AG08396 (cell line): ENCODE measurements around the gene PRSS2.
"Not testable (repeated sequence)": the region's sequence is repeated elsewhere in the genome, so short reads cannot be mapped to it uniquely, and the experiment has no call there.

ENCODE experiments used
- DNase-seq: peaks from one replicate; pipeline ENCODE4 v3.0.0; 2012; ENCODE audit warnings: low spot score, mixed read lengths

Gene PRSS2

GRCh38 chr7:142759433-142759832 is 11.3 kb upstream of the PRSS2 start:
- DNase-seq = no peak

- DNase-seq = no peak
These were observed 10.6 kb upstream of the PRSS2 start for GRCh38 chr7:142760071-142760642.

- not testable (repeated sequence) for DNase-seq
These were observed 9.2 kb upstream of the PRSS2 start for GRCh38 chr7:142761606-142762005.

- no peak for DNase-seq
These were observed 8.7 kb upstream of the PRSS2 start for GRCh38 chr7:142762104-142762503.

- DNase-seq = no peak
These were observed 3.3 kb upstream of the PRSS2 start for GRCh38 chr7:142767451-142767850.

- DNase-seq = no peak
These were observed 2.9 kb upstream of the PRSS2 start for GRCh38 chr7:142767861-142768260.

- not testable (repeated sequence) for DNase-seq
These were observed 1.9 kb upstream of the PRSS2 start for GRCh38 chr7:142768885-142769284.

- no peak for DNase-seq
These were observed 568 bp downstream of the PRSS2 start for GRCh38 chr7:142771353-142771723.

- DNase-seq = no peak
These were observed 1.3 kb downstream of the PRSS2 start for GRCh38 chr7:142772051-142772450.

- DNase-seq = no peak
These were observed 1.9 kb downstream of the PRSS2 start for GRCh38 chr7:142772673-142773072.

- DNase-seq = no peak
These were observed 2.5 kb downstream of the PRSS2 start for GRCh38 chr7:142773230-142773629.

GRCh38 chr7:142773937-142774744 is 3.4 kb downstream of the PRSS2 start:
- no peak for DNase-seq

GRCh38 chr7:142774826-142775225 is 4.1 kb downstream of the PRSS2 start:
- DNase-seq = no peak

- not testable (repeated sequence) for DNase-seq
These were observed 4.8 kb downstream of the PRSS2 start for GRCh38 chr7:142775351-142776115.

GRCh38 chr7:142776206-142776844 is 5.6 kb downstream of the PRSS2 start:
- no peak for DNase-seq

- DNase-seq = not testable (repeated sequence)
These were observed 6.1 kb downstream of the PRSS2 start for GRCh38 chr7:142776845-142777225.

- DNase-seq = no peak
These were observed 6.5 kb downstream of the PRSS2 start for GRCh38 chr7:142777318-142777717.

GRCh38 chr7:142782922-142783900 is 12.4 kb downstream of the PRSS2 start:
- DNase-seq = peak; percentile 81

- DNase-seq = no peak
These were observed 13.3 kb downstream of the PRSS2 start for GRCh38 chr7:142784096-142784495.

GRCh38 chr7:142784716-142785115 is 13.9 kb downstream of the PRSS2 start:
- no peak for DNase-seq

GRCh38 chr7:142785841-142786250 is 15.1 kb downstream of the PRSS2 start:
- no peak for DNase-seq
